ENCODE measurements around the gene TRIP11. TPM values are rescaled to one million over a fixed set of nuclear protein-coding genes. Genes with fewer than 3 reads are reported as not detected.

TRIP11 gene
- total RNA-seq, 2 donors from 2014 or later: 39.0 to 40.8 TPM

GRCh38 chr14:91925001-91925726 is 114.7 kb downstream of the TRIP11 start:
- Histone ChIP-seq H3K9me3 (ENCODE audit: control insufficient read depth, low read length) (no peaks in the 10 kb centered on the region), H3K4me3 (ENCODE audit: low read length) (no peak overlapping the region), H3K36me3 (ENCODE audit: control insufficient read depth, insufficient read depth, low read length) (no peaks in the 10 kb centered on the region), H3K27me3 (ENCODE audit: control insufficient read depth, insufficient read depth, low read length, poor library complexity, severe bottlenecking) (no peaks in the 10 kb centered on the region), H3K4me1 (ENCODE audit: control insufficient read depth, insufficient read depth, low read length) (peaks cover 12% of the 10 kb centered on the region), H3K9ac (ENCODE audit: extremely low read depth, low read length, poor library complexity, severe bottlenecking) (no peak overlapping the region), H3K27ac (ENCODE audit: low read depth, low read length) (no peak overlapping the region)
- Mint-ChIP-seq H3K27ac (no peak overlapping the region), H3K4me1 (peaks cover 13% of the 10 kb centered on the region), H3K27me3 (ENCODE audit: insufficient read depth) (no peaks in the 10 kb centered on the region), H3K36me3 (ENCODE audit: low read depth) (no peaks in the 10 kb centered on the region), H3K9me3 (no peaks in the 10 kb centered on the region), H3K4me3 (no peak overlapping the region)
- TF ChIP-seq CTCF (conservative IDR thresholded peaks at IDR 0.05): no peak
- WGBS, 2 experiments (ENCODE audit: insufficient coverage in 1 of 2, insufficient read length in 1 of 2): 80 to 89% methylated on average over 6 to 13 of the region's 13 CpGs
- DNase-seq: no peak

- no peak for DNase-seq
- Mint-ChIP-seq H3K4me3 (no peak overlapping the region), H3K27ac (no peak overlapping the region), H3K36me3 (ENCODE audit: low read depth) (peaks cover 4% of the 10 kb centered on the region), H3K27me3 (ENCODE audit: insufficient read depth) (no peaks in the 10 kb centered on the region), H3K4me1 (peaks cover 1% of the 10 kb centered on the region), H3K9me3 (peaks cover 3% of the 10 kb centered on the region)
- Histone ChIP-seq H3K4me1 (ENCODE audit: control insufficient read depth, insufficient read depth, low read length) (peaks cover 4% of the 10 kb centered on the region), H3K4me3 (ENCODE audit: low read length) (no peak overlapping the region), H3K27me3 (ENCODE audit: control insufficient read depth, insufficient read depth, low read length, poor library complexity, severe bottlenecking) (no peaks in the 10 kb centered on the region), H3K27ac (ENCODE audit: low read depth, low read length) (no peak overlapping the region), H3K36me3 (ENCODE audit: control insufficient read depth, insufficient read depth, low read length) (no peaks in the 10 kb centered on the region), H3K9me3 (ENCODE audit: control insufficient read depth, low read length) (no peaks in the 10 kb centered on the region), H3K9ac (ENCODE audit: extremely low read depth, low read length, poor library complexity, severe bottlenecking) (no peak overlapping the region)
- TF ChIP-seq CTCF (conservative IDR thresholded peaks at IDR 0.05): no peak
- WGBS, 2 experiments (ENCODE audit: insufficient coverage in 1 of 2, insufficient read length in 1 of 2): 88 to 95% methylated on average over 1 to 3 of the region's 3 CpGs
Measured at GRCh38 chr14:91920526-91920925, 119.3 kb downstream of the TRIP11 start.

GRCh38 chr14:91919814-91920213 is 120.0 kb downstream of the TRIP11 start:
- peaks cover 4% of the 10 kb centered on the region for H3K36me3 Mint-ChIP-seq (ENCODE audit: low read depth)
- H3K4me3 Mint-ChIP-seq: no peak overlapping the region
- Histone ChIP-seq H3K9me3 (ENCODE audit: control insufficient read depth, low read length) (no peaks in the 10 kb centered on the region), H3K27me3 (ENCODE audit: control insufficient read depth, insufficient read depth, low read length, poor library complexity, severe bottlenecking) (no peaks in the 10 kb centered on the region), H3K4me3 (ENCODE audit: low read length) (no peak overlapping the region), H3K36me3 (ENCODE audit: control insufficient read depth, insufficient read depth, low read length) (no peaks in the 10 kb centered on the region), H3K9ac (ENCODE audit: extremely low read depth, low read length, poor library complexity, severe bottlenecking) (no peak overlapping the region), H3K27ac (ENCODE audit: low read depth, low read length) (no peak overlapping the region), H3K4me1 (ENCODE audit: control insufficient read depth, insufficient read depth, low read length) (peaks cover 4% of the 10 kb centered on the region)
- DNase-seq: no peak
- H3K27me3 Mint-ChIP-seq (ENCODE audit: insufficient read depth): no peaks in the 10 kb centered on the region
- H3K4me1 Mint-ChIP-seq: no peaks in the 10 kb centered on the region
- H3K27ac Mint-ChIP-seq: no peak overlapping the region
- WGBS, 2 experiments (ENCODE audit: insufficient coverage in 1 of 2, insufficient read length in 1 of 2): 81 to 86% methylated on average over 1 to 4 of the region's 4 CpGs
- H3K9me3 Mint-ChIP-seq: peaks cover 8% of the 10 kb centered on the region
- TF ChIP-seq CTCF (conservative IDR thresholded peaks at IDR 0.05): no peak

Data from endodermal cell (in vitro differentiated cells).